Smooth muscle cell (in vitro differentiated cells): ENCODE data around the gene PLCG2. TPM values are rescaled to one million over a fixed set of nuclear protein-coding genes. Genes with fewer than 3 reads are reported as not detected.

ENCODE experiments used
- DNase-seq: peaks from one replicate; lab custom pipeline; 2025; ENCODE audit not compliant: unreplicated experiment; lab: John Stamatoyannopoulos, UW
- H2AFZ ChIP-seq: fragments of 200-600 bp; sonication (generic); 2 replicates; pipeline ENCODE4 v1.6.0; 2016; ENCODE audit warnings: antibody characterized with exemption, low read depth, mild to moderate bottlenecking
- H3F3A ChIP-seq: fragments of 200-600 bp; sonication (generic); 2 replicates; pipeline ENCODE4 v1.6.0; 2017; ENCODE audit warnings: antibody characterized with exemption, low read depth
- H3K27ac ChIP-seq: fragments of 200-600 bp; sonication (generic); 2 replicates; pipeline ENCODE4 v1.5.1; 2016; ENCODE audit warnings: low read depth, mild to moderate bottlenecking
- H3K27me3 ChIP-seq: fragments of 200-600 bp; sonication (generic); 2 replicates; pipeline ENCODE4 v1.6.1; 2016; ENCODE audit warnings: low read depth, mild to moderate bottlenecking
- H3K36me3 ChIP-seq: fragments of 200-600 bp; sonication (generic); 2 replicates; pipeline ENCODE4 v1.5.1; 2016; ENCODE audit warnings: low read depth
- H3K4me1 ChIP-seq: fragments of 200-600 bp; sonication (generic); 2 replicates; pipeline ENCODE4 v1.5.1; 2016; ENCODE audit warnings: low read depth
- H3K4me2 ChIP-seq: fragments of 200-600 bp; sonication (generic); 2 replicates; pipeline ENCODE4 v1.6.0; 2016; ENCODE audit warnings: mild to moderate bottlenecking
- H3K4me3 ChIP-seq: fragments of 200-600 bp; sonication (generic); 2 replicates; pipeline ENCODE4 v1.5.1; 2016; ENCODE audit warnings: mild to moderate bottlenecking
- H3K79me2 ChIP-seq: fragments of 200-600 bp; sonication (generic); 2 replicates; pipeline ENCODE4 v1.6.0; 2016; ENCODE audit warnings: low read depth, mild to moderate bottlenecking
- H3K9ac ChIP-seq: fragments of 200-600 bp; sonication (generic); 2 replicates; pipeline ENCODE4 v1.6.0; 2016; ENCODE audit warnings: low read depth
- H3K9me3 ChIP-seq: fragments of 200-600 bp; sonication (generic); replicated peaks from 2 replicates; pipeline ENCODE4 v1.5.1; 2016; ENCODE audit warnings: low read depth
- H4K20me1 ChIP-seq: fragments of 200-600 bp; sonication (generic); 2 replicates; pipeline ENCODE4 v1.6.0; 2016; ENCODE audit warnings: low read depth
- WGBS: methylation state at CpG from one replicate; pipeline ENCODE4 v1.1.7; 2016; ENCODE audit warnings: low lambda C conversion rate; 5-methylcytosine and 5-hydroxymethylcytosine counted together
- polyA plus RNA-seq: library from polyadenylated mRNA; unstranded; fragments of >200 nt; fragmentation: Nextera tagmentation; extraction: Ambion mirVana; gene quantifications from 2 replicates; pipeline ENCODE4 v1.2.1, GENCODE V29; 2016
- total RNA-seq: library from RNA; depleted of rRNA; stranded (reverse); fragments of >200 nt; gene quantifications from 2 replicates; pipeline ENCODE4 v1.2.3, GENCODE V29; 2014
- TF ChIP-seq, protein P1 (sequence below): fragments of 200-600 bp; sonication (generic); IDR thresholded peaks from 2 replicates; pipeline ENCODE4 v1.5.1; 2017; ENCODE audit warnings: borderline replicate concordance, mild to moderate bottlenecking, antibody characterized with exemption; ENCODE audit not compliant: insufficient read depth, poor library complexity, severe bottlenecking

The PLCG2 gene
- total and polyA plus RNA-seq, 2 experiments from 2014 or later: 1.7 TPM; not detected in 1

- 64% methylated on average over 4 of the region's 4 CpGs for WGBS
- Histone ChIP-seq H3K9me3 (no peaks in the 10 kb centered on the region), H4K20me1 (no peaks in the 10 kb centered on the region), H3K4me1 (no peaks in the 10 kb centered on the region), H3K4me3 (no peak overlapping the region), H3F3A (no peaks in the 10 kb centered on the region), H3K27ac (no peak overlapping the region), H3K36me3 (no peaks in the 10 kb centered on the region), H3K27me3 (no peaks in the 10 kb centered on the region), H2AFZ (no peak overlapping the region), H3K4me2 (no peak overlapping the region), H3K79me2 (no peaks in the 10 kb centered on the region), H3K9ac (no peak overlapping the region)
- no peak for DNase-seq
- TF ChIP-seq, protein P1, sequence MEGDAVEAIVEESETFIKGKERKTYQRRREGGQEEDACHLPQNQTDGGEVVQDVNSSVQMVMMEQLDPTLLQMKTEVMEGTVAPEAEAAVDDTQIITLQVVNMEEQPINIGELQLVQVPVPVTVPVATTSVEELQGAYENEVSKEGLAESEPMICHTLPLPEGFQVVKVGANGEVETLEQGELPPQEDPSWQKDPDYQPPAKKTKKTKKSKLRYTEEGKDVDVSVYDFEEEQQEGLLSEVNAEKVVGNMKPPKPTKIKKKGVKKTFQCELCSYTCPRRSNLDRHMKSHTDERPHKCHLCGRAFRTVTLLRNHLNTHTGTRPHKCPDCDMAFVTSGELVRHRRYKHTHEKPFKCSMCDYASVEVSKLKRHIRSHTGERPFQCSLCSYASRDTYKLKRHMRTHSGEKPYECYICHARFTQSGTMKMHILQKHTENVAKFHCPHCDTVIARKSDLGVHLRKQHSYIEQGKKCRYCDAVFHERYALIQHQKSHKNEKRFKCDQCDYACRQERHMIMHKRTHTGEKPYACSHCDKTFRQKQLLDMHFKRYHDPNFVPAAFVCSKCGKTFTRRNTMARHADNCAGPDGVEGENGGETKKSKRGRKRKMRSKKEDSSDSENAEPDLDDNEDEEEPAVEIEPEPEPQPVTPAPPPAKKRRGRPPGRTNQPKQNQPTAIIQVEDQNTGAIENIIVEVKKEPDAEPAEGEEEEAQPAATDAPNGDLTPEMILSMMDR: no peak
Observed at GRCh38 chr16:81838794-81839193, 59.7 kb downstream of the PLCG2 start.

DNA sequence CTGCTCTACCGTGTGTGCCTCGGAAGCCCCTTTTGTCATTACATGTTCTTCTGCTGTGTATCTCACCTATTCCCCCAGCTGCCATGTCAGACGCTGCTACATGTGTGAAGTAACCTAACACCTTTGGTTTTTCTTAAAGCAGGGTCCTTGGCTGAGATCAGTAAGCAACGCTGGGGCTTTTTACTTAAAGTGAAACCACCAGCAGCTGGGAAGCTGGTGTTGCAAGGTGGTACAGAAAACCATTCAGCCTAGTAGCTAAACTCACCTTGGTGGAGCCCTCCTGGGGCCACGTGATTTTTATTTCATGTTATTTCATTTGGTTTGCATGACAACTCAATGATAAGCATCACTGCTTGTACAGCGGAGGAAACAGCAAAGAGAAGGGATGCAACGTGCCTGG lies 62.6 kb downstream of the PLCG2 start:
- H3K4me2 ChIP-seq: no peak overlapping the region
- no peaks in the 10 kb centered on the region for H3K9me3 ChIP-seq
- H2AFZ ChIP-seq: no peak overlapping the region
- DNase-seq: no peak
- H4K20me1 ChIP-seq: no peaks in the 10 kb centered on the region
- H3K27ac ChIP-seq: no peak overlapping the region
- no peak overlapping the region for H3K9ac ChIP-seq
- H3K27me3 ChIP-seq: no peaks in the 10 kb centered on the region
- no peaks in the 10 kb centered on the region for H3F3A ChIP-seq
- H3K4me1 ChIP-seq: no peaks in the 10 kb centered on the region
- no peaks in the 10 kb centered on the region for H3K79me2 ChIP-seq
- H3K4me3 ChIP-seq: no peak overlapping the region
- H3K36me3 ChIP-seq: no peaks in the 10 kb centered on the region
- TF ChIP-seq, protein P1: no peak
- 86% methylated on average over 7 of the region's 7 CpGs for WGBS

GRCh38 chr16:81842564-81843242 lies 63.6 kb downstream of the PLCG2 start:
- 75% methylated on average over 12 of the region's 12 CpGs for WGBS
- no peaks in the 10 kb centered on the region for H3K79me2 ChIP-seq
- no peak overlapping the region for H3K27ac ChIP-seq
- no peaks in the 10 kb centered on the region for H3K4me1 ChIP-seq
- no peaks in the 10 kb centered on the region for H3K27me3 ChIP-seq
- no peaks in the 10 kb centered on the region for H4K20me1 ChIP-seq
- H3K4me3 ChIP-seq: no peak overlapping the region
- no peak overlapping the region for H2AFZ ChIP-seq
- TF ChIP-seq, protein P1: no peak
- DNase-seq: no peak
- H3K4me2 ChIP-seq: no peak overlapping the region
- no peaks in the 10 kb centered on the region for H3K36me3 ChIP-seq
- H3K9ac ChIP-seq: no peak overlapping the region
- no peaks in the 10 kb centered on the region for H3F3A ChIP-seq
- H3K9me3 ChIP-seq: no peaks in the 10 kb centered on the region

GRCh38 chr16:81843243-81843582 lies 64.1 kb downstream of the PLCG2 start:
- Histone ChIP-seq H3K4me1 (no peaks in the 10 kb centered on the region), H3K79me2 (no peaks in the 10 kb centered on the region), H3K9me3 (no peaks in the 10 kb centered on the region), H3K27ac (no peak overlapping the region), H3K4me2 (no peak overlapping the region), H3F3A (no peaks in the 10 kb centered on the region), H4K20me1 (no peaks in the 10 kb centered on the region), H2AFZ (no peak overlapping the region), H3K27me3 (no peaks in the 10 kb centered on the region), H3K36me3 (no peaks in the 10 kb centered on the region), H3K4me3 (no peak overlapping the region), H3K9ac (no peak overlapping the region)
- TF ChIP-seq, protein P1: no peak
- DNase-seq: no peak
- 79% methylated on average over 4 of the region's 4 CpGs for WGBS
